ENCODE results near the gene VWF. TPM values are rescaled to one million over a fixed set of nuclear protein-coding genes. Genes with fewer than 3 reads are reported as not detected.

The VWF gene
- total and polyA plus RNA-seq, 2 of the 13 experiments (the other 11 are each of a cell fraction or from before 2014, with no cell fraction given) = 0.20 to 0.25 TPM

- FAIRE-seq = no peak
- Histone ChIP-seq H3K4me3 (replicated peaks in 1 of 3; ENCODE audit: insufficient read depth in 1 of 3, low read depth in 2 of 3, low read length in 3 of 3) (no peak overlapping the region), H4K20me1 (ENCODE audit: insufficient read depth, low read length) (no peaks in the 10 kb centered on the region), H3K36me3 (replicated peaks in 1 of 2; ENCODE audit: control insufficient read depth in 1 of 2, insufficient read depth in 2 of 2, low read length in 2 of 2) (no peaks in the 10 kb centered on the region), H3K4me2 (ENCODE audit: low read depth, low read length) (no peak overlapping the region), H3K9ac (ENCODE audit: insufficient read depth, low read depth, low read length) (no peak overlapping the region), H3K4me1 (ENCODE audit: insufficient read depth, low read length) (no peaks in the 10 kb centered on the region), H3K9me3 (ENCODE audit: low read length) (no peaks in the 10 kb centered on the region), H3K79me2 (ENCODE audit: insufficient read depth, low read length) (no peaks in the 10 kb centered on the region), H3K27ac (ENCODE audit: extremely low read length, insufficient read depth, low read length) (no peak overlapping the region), H3K27me3 (ENCODE audit: control insufficient read depth in 1 of 2, insufficient read depth in 2 of 2, low read length in 2 of 2) (no peaks in the 10 kb centered on the region), H2AFZ (ENCODE audit: low read length) (no peak overlapping the region)
- ATAC-seq = no peak
- TF ChIP-seq MAFF (IDR thresholded peaks at IDR 0.05; ENCODE audit: low read depth, low read length) = peak; percentile 100
- no peak for TF ChIP-seq MTA1 (CRISPR knock-in tag; IDR thresholded peaks at IDR 0.05; ENCODE audit: borderline replicate concordance)
- TF ChIP-seq MAFK (conservative IDR thresholded peaks at IDR 0.05 in 1 of 2, IDR thresholded peaks at IDR 0.05 in 1 of 2; ENCODE audit: low read length in 2 of 2) = peak; percentile 99 to 100
- peak; percentile 77 for TF ChIP-seq MAFG (CRISPR knock-in tag; IDR thresholded peaks at IDR 0.05)
- CTCF ChIA-PET (ENCODE audit: low intra/inter-chr PET ratio, low total read pairs) = no interaction called here
- POLR2A ChIA-PET = no interaction called here
- 78% methylated on average over 17 of the region's 18 CpGs for WGBS (ENCODE audit: low lambda C conversion rate)
- intact Hi-C loops (cut with micrococcal nuclease; ENCODE audit: unreplicated experiment) = no loop called here
- no peak for DNase-seq (ENCODE audit: low spot score)
- BruUV-seq (replicated peaks) = no TSS peak
- in situ Hi-C loops (cut with HindIII; ENCODE audit: extremely low pct_ligation_motif_present, low pct_unique_long_range_greater_than_20kb) = no loop called here
Measured at GRCh38 chr12:6133642-6134041, 9.2 kb upstream of the VWF start.

- Histone ChIP-seq H3K27ac (ENCODE audit: extremely low read length, insufficient read depth, low read length) (no peak overlapping the region), H3K4me1 (ENCODE audit: insufficient read depth, low read length) (no peaks in the 10 kb centered on the region), H3K9me3 (ENCODE audit: low read length) (no peaks in the 10 kb centered on the region), H3K4me2 (ENCODE audit: low read depth, low read length) (no peak overlapping the region), H3K36me3 (replicated peaks in 1 of 2; ENCODE audit: control insufficient read depth in 1 of 2, insufficient read depth in 2 of 2, low read length in 2 of 2) (no peaks in the 10 kb centered on the region), H4K20me1 (ENCODE audit: insufficient read depth, low read length) (no peaks in the 10 kb centered on the region), H3K9ac (ENCODE audit: insufficient read depth, low read depth, low read length) (no peak overlapping the region), H3K27me3 (ENCODE audit: control insufficient read depth in 1 of 2, insufficient read depth in 2 of 2, low read length in 2 of 2) (no peaks in the 10 kb centered on the region; a peak in 1 of 5 replicates), H3K79me2 (ENCODE audit: insufficient read depth, low read length) (no peaks in the 10 kb centered on the region), H3K4me3 (replicated peaks in 1 of 3; ENCODE audit: insufficient read depth in 1 of 3, low read depth in 2 of 3, low read length in 3 of 3) (no peak overlapping the region), H2AFZ (ENCODE audit: low read length) (no peak overlapping the region)
- no TSS peak for BruUV-seq (replicated peaks)
- FAIRE-seq (no peak), DNase-seq (ENCODE audit: low spot score) (no peak), ATAC-seq (no peak)
- in situ Hi-C loops (cut with HindIII; ENCODE audit: extremely low pct_ligation_motif_present, low pct_unique_long_range_greater_than_20kb) (no loop called here), intact Hi-C loops (cut with micrococcal nuclease; ENCODE audit: unreplicated experiment) (no loop called here)
- 96% methylated on average over 21 of the region's 34 CpGs for WGBS (ENCODE audit: low lambda C conversion rate)
- CTCF ChIA-PET (ENCODE audit: low intra/inter-chr PET ratio, low total read pairs) = no interaction called here
- POLR2A ChIA-PET = no interaction called here
- no peak for TF ChIP-seq ZSCAN30 (CRISPR knock-in tag; IDR thresholded peaks at IDR 0.05)
- no peak for TF ChIP-seq ZNF75D (CRISPR knock-in tag; IDR thresholded peaks at IDR 0.05; ENCODE audit: borderline replicate concordance)
- TF ChIP-seq, protein P1, sequence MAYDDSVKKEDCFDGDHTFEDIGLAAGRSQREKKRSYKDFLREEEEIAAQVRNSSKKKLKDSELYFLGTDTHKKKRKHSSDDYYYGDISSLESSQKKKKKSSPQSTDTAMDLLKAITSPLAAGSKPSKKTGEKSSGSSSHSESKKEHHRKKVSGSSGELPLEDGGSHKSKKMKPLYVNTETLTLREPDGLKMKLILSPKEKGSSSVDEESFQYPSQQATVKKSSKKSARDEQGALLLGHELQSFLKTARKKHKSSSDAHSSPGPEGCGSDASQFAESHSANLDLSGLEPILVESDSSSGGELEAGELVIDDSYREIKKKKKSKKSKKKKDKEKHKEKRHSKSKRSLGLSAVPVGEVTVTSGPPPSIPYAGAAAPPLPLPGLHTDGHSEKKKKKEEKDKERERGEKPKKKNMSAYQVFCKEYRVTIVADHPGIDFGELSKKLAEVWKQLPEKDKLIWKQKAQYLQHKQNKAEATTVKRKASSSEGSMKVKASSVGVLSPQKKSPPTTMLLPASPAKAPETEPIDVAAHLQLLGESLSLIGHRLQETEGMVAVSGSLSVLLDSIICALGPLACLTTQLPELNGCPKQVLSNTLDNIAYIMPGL (CRISPR knock-in tag; IDR thresholded peaks at IDR 0.05; ENCODE audit: borderline replicate concordance in 1 of 2, low read depth in 1 of 2) = no peak
Measured at GRCh38 chr12:6132496-6132895, 8.0 kb upstream of the VWF start.

Measured in HepG2 (cell line).